Measurements from ENCODE around the gene TNFRSF12A. TPM values are rescaled to one million over a fixed set of nuclear protein-coding genes. Genes with fewer than 3 reads are reported as not detected.

TNFRSF12A gene
- total and polyA plus RNA-seq, 2 of the 13 experiments (the other 11 are each of a cell fraction or from before 2014, with no cell fraction given), result 61.9 to 66.0 TPM

GRCh38 chr16:2981177-2981898 is 38.8 kb upstream of the TNFRSF12A start (continued):
- no peak for TF ChIP-seq ETS1 (CRISPR knock-in tag; IDR thresholded peaks at IDR 0.05)
- peak; percentile 77 for TF ChIP-seq HNF4A (CRISPR knock-in tag; IDR thresholded peaks at IDR 0.05)
- TF ChIP-seq NONO (IDR thresholded peaks at IDR 0.05), result no peak
- TF ChIP-seq NONO (CRISPR knock-in tag; conservative IDR thresholded peaks at IDR 0.05), result no peak; the same call in 1 of the 2 replicates
- peak; percentile 70 for TF ChIP-seq RXRA (CRISPR knock-in tag; IDR thresholded peaks at IDR 0.05)
- TF ChIP-seq SMARCC2 (IDR thresholded peaks at IDR 0.05), result no peak
- no peak for TF ChIP-seq RNF2 (conservative IDR thresholded peaks at IDR 0.05; ENCODE audit: low read depth)
- TF ChIP-seq ZFX (CRISPR knock-in tag; IDR thresholded peaks at IDR 0.05; ENCODE audit: low read depth), result no peak
- TF ChIP-seq HMGA1 (CRISPR knock-in tag; conservative IDR thresholded peaks at IDR 0.05), result no peak
- TF ChIP-seq EEA1 (CRISPR knock-in tag; IDR thresholded peaks at IDR 0.05; ENCODE audit: borderline replicate concordance), result no peak
- peak; percentile 65; the same call in 1 of the 2 replicates for TF ChIP-seq ZNF263 (CRISPR knock-in tag; IDR thresholded peaks at IDR 0.05)
- TF ChIP-seq FOXK1 (CRISPR knock-in tag; IDR thresholded peaks at IDR 0.05; ENCODE audit: borderline replicate concordance, low read depth), result no peak
- TF ChIP-seq PPARG (CRISPR knock-in tag; conservative IDR thresholded peaks at IDR 0.05), result 0 out of 2 replicates have a peak, but pooled peaks have one; percentile 18
- no peak for TF ChIP-seq POGK (CRISPR knock-in tag; conservative IDR thresholded peaks at IDR 0.05)
- 0 out of 2 replicates have a peak, but pooled peaks have one; percentile 21 for TF ChIP-seq SRY (CRISPR knock-in tag; IDR thresholded peaks at IDR 0.05)
- TF ChIP-seq TAF1 (CRISPR knock-in tag; IDR thresholded peaks at IDR 0.05), result peak; percentile 60
- TF ChIP-seq GATAD2A (CRISPR knock-in tag; IDR thresholded peaks at IDR 0.05), result peak; percentile 32; the same call in 1 of the 2 replicates
- no peak for TF ChIP-seq ZZZ3 (CRISPR knock-in tag; IDR thresholded peaks at IDR 0.05; ENCODE audit: borderline replicate concordance)
- no peak for TF ChIP-seq AHDC1 (CRISPR knock-in tag; IDR thresholded peaks at IDR 0.05; ENCODE audit: borderline replicate concordance)
- no peak for TF ChIP-seq FOSL1 (CRISPR knock-in tag; IDR thresholded peaks at IDR 0.05; ENCODE audit: borderline replicate concordance)
- peak; percentile 55 for TF ChIP-seq NFYC (CRISPR knock-in tag; IDR thresholded peaks at IDR 0.05)
- no peak for TF ChIP-seq ZNF138 (CRISPR knock-in tag; IDR thresholded peaks at IDR 0.05; ENCODE audit: low read depth)
- TF ChIP-seq NKX3-1 (CRISPR knock-in tag; IDR thresholded peaks at IDR 0.05), result no peak

Measured in HepG2 (cell line).